Pons (tissue), 1 donor: ENCODE measurements around the gene RBM18.

ENCODE experiments used
- DNase-seq: peaks from one replicate; pipeline ENCODE4 v3.0.0-alpha.2; 2016; ENCODE audit warnings: low spot score

Gene RBM18

GRCh38 chr9:122221183-122221811, 43.3 kb downstream of the RBM18 start:
- no peak for DNase-seq

- DNase-seq: no peak
Observed at GRCh38 chr9:122220673-122221182, 43.9 kb downstream of the RBM18 start.

GRCh38 chr9:122219856-122220672, 44.6 kb downstream of the RBM18 start:
- DNase-seq: no peak

GRCh38 chr9:122218935-122219855, 45.4 kb downstream of the RBM18 start:
- DNase-seq: no peak

GRCh38 chr9:122218071-122218934, 46.3 kb downstream of the RBM18 start:
- no peak for DNase-seq

GRCh38 chr9:122217640-122218039, 47.0 kb downstream of the RBM18 start:
- DNase-seq: no peak

- no peak for DNase-seq
Observed at GRCh38 chr9:122216798-122217418, 47.7 kb downstream of the RBM18 start.

GRCh38 chr9:122216138-122216797, 48.4 kb downstream of the RBM18 start:
- no peak for DNase-seq

GRCh38 chr9:122215663-122216062, 49.0 kb downstream of the RBM18 start:
- DNase-seq: no peak

GRCh38 chr9:122214507-122214906, 50.1 kb downstream of the RBM18 start:
- DNase-seq: no peak

GRCh38 chr9:122213589-122214413, 50.8 kb downstream of the RBM18 start:
- DNase-seq: no peak

GRCh38 chr9:122213102-122213588, 51.5 kb downstream of the RBM18 start:
- DNase-seq: no peak

- no peak for DNase-seq
Observed at GRCh38 chr9:122212473-122213004, 52.1 kb downstream of the RBM18 start.

- DNase-seq: no peak
Observed at GRCh38 chr9:122209451-122209850, 55.2 kb downstream of the RBM18 start.

GRCh38 chr9:122207096-122207495, 57.5 kb downstream of the RBM18 start:
- DNase-seq: no peak

GRCh38 chr9:122206118-122207046, 58.3 kb downstream of the RBM18 start:
- DNase-seq: no peak

- no peak for DNase-seq
Observed at GRCh38 chr9:122205176-122205575, 59.5 kb downstream of the RBM18 start.

GRCh38 chr9:122204491-122204890, 60.1 kb downstream of the RBM18 start:
- DNase-seq: no peak
